ENCODE measurements around the gene PLEKHA4.

DNA sequence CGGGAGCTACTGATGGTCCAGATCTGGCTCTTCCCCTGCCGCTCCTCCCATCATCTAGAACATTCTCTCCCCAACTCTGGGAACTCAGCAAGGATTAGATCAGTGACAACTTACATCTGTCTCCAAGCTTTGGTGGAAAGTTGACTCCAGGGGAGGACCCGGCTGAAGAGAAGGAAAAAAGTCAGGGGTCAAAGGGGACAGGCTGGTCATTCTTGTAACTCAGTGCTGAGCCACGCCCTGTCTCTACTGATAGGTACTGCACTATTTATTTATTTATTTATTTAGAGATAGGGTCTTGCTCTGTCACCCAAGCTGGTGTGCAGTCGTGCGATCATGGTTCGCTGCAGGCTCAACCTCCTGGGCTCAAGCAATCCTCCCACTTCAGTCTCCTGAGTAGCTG lies 14.3 kb downstream of the PLEKHA4 start:
- TF ChIP-seq, protein P1, sequence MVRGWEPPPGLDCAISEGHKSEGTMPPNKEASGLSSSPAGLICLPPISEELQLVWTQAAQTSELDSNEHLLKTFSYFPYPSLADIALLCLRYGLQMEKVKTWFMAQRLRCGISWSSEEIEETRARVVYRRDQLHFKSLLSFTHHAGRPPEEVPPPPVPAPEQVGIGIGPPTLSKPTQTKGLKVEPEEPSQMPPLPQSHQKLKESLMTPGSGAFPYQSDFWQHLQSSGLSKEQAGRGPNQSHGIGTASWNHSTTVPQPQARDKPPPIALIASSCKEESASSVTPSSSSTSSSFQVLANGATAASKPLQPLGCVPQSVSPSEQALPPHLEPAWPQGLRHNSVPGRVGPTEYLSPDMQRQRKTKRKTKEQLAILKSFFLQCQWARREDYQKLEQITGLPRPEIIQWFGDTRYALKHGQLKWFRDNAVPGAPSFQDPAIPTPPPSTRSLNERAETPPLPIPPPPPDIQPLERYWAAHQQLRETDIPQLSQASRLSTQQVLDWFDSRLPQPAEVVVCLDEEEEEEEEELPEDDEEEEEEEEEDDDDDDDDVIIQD (CRISPR knock-in tag; IDR thresholded peaks at IDR 0.05) = no peak
- TF ChIP-seq EGR1 (conservative IDR thresholded peaks at IDR 0.05) (no peak), NR1H2 (CRISPR knock-in tag; IDR thresholded peaks at IDR 0.05) (no peak)
